Measurements from ENCODE around the gene OLFML2B. TPM values are rescaled to one million over a fixed set of nuclear protein-coding genes. Genes with fewer than 3 reads are reported as not detected.
"Not testable (repeated sequence)": the region's sequence is repeated elsewhere in the genome, so short reads cannot be mapped to it uniquely, and the experiment has no call there.

OLFML2B gene
- total RNA-seq, result 1 to 10 TPM; 1.7 to 2.3 TPM

- Mint-ChIP-seq H3K9me3 (no peaks in the 10 kb centered on the region), H3K4me3 (peak within 1 kb of the TSS; percentile 86), H3K27ac (no peak within 1 kb of the TSS), H3K27me3 (ENCODE audit: low read depth) (peaks cover 18% of the 10 kb centered on the region), H3K4me1 (ENCODE audit: low read depth) (peaks cover 7% of the 10 kb centered on the region), H3K36me3 (ENCODE audit: low read depth) (no peaks in the 10 kb centered on the region)
- peak; percentile 65 for DNase-seq
- intact Hi-C loops (cut with micrococcal nuclease), result loop anchor here (1.0 to 2.0 kb wide), 5 partner anchors 62 to 261 kb away; no protein-coding TSS in a partner anchor
- CTCF ChIA-PET, result interaction anchor here (0.5 to 2.8 kb wide), 17 partner anchors 11 to 760 kb away, joined by 3 to 35 read pairs (median 6); no protein-coding TSS in a partner anchor
Observed at GRCh38 chr1:162023547-162024501, at the start of gene OLFML2B. OLFML2B (minus strand) TSS chr1:162023869; CDS start chr1:162023430, 439 bp downstream.

GRCh38 chr1:162072740-162073139, 49.1 kb upstream of the OLFML2B start:
- Mint-ChIP-seq H3K4me3 (no peak overlapping the region), H3K36me3 (ENCODE audit: low read depth) (no peaks in the 10 kb centered on the region), H3K4me1 (ENCODE audit: low read depth) (peaks cover 1% of the 10 kb centered on the region), H3K27me3 (ENCODE audit: low read depth) (peaks cover 52% of the 10 kb centered on the region), H3K9me3 (no peaks in the 10 kb centered on the region), H3K27ac (no peak overlapping the region)
- intact Hi-C loops (cut with micrococcal nuclease), result no loop called here
- no peak for DNase-seq
- CTCF ChIA-PET, result no interaction called here

GRCh38 chr1:162070825-162071224, 47.2 kb upstream of the OLFML2B start:
- peaks cover 51% of the 10 kb centered on the region for H3K27me3 Mint-ChIP-seq (ENCODE audit: low read depth)
- CTCF ChIA-PET, result interaction anchor here (0.7 to 1.2 kb wide), 2 partner anchors 34 to 206 kb away, joined by 3 to 6 read pairs; no protein-coding TSS in a partner anchor
- peaks cover 1% of the 10 kb centered on the region for H3K4me1 Mint-ChIP-seq (ENCODE audit: low read depth)

GRCh38 chr1:162070094-162070748, 46.6 kb upstream of the OLFML2B start:
- no peak overlapping the region for H3K27ac Mint-ChIP-seq
- H3K4me3 Mint-ChIP-seq, result peak overlapping the region; percentile 78
- intact Hi-C loops (cut with micrococcal nuclease), result no loop called here
- no peaks in the 10 kb centered on the region for H3K36me3 Mint-ChIP-seq (ENCODE audit: low read depth)
- H3K27me3 Mint-ChIP-seq (ENCODE audit: low read depth), result peaks cover 49% of the 10 kb centered on the region
- H3K4me1 Mint-ChIP-seq (ENCODE audit: low read depth), result peaks cover 1% of the 10 kb centered on the region
- H3K9me3 Mint-ChIP-seq, result no peaks in the 10 kb centered on the region
- DNase-seq, result peak; percentile 12
- CTCF ChIA-PET, result interaction anchor here (0.7 to 1.2 kb wide), 2 partner anchors 33 to 207 kb away, joined by 3 to 6 read pairs; no protein-coding TSS in a partner anchor

More at GRCh38 chr1:162070825-162071224, 47.2 kb upstream of the OLFML2B start:
- Mint-ChIP-seq H3K36me3 (ENCODE audit: low read depth) (no peaks in the 10 kb centered on the region), H3K4me3 (peak overlapping the region; percentile 78), H3K27ac (no peak overlapping the region), H3K9me3 (no peaks in the 10 kb centered on the region)
- DNase-seq, result no peak
- intact Hi-C loops (cut with micrococcal nuclease), result no loop called here

- Mint-ChIP-seq H3K27me3 (ENCODE audit: low read depth) (peaks cover 50% of the 10 kb centered on the region), H3K4me1 (ENCODE audit: low read depth) (peaks cover 1% of the 10 kb centered on the region), H3K36me3 (ENCODE audit: low read depth) (no peaks in the 10 kb centered on the region), H3K9me3 (no peaks in the 10 kb centered on the region), H3K4me3 (peak within 1 kb of the TSS; percentile 78), H3K27ac (no peak within 1 kb of the TSS)
- CTCF ChIA-PET, result interaction anchor here (0.5 to 1.7 kb wide), 6 partner anchors 13 to 71 kb away, joined by 3 to 7 read pairs (median 4); no protein-coding TSS in a partner anchor
- intact Hi-C loops (cut with micrococcal nuclease), result loop anchor here (1.0 to 2.0 kb wide), 2 partner anchors 428 to 491 kb away; partner anchors contain the start of genes UAP1 and UHMK1
- peak; percentile 84 for DNase-seq
Observed at GRCh38 chr1:162069334-162070093, 45.8 kb upstream of the OLFML2B start, which contains the start of gene NOS1AP. NOS1AP (plus strand) TSS chr1:162069691; CDS start chr1:162070178, 487 bp downstream.

- no peak for DNase-seq
- no peaks in the 10 kb centered on the region for H3K9me3 Mint-ChIP-seq
- peaks cover 1% of the 10 kb centered on the region for H3K4me1 Mint-ChIP-seq (ENCODE audit: low read depth)
- no peak overlapping the region for H3K4me3 Mint-ChIP-seq
- CTCF ChIA-PET, result interaction anchor here (1.0 to 1.7 kb wide), 3 partner anchors 12 to 73 kb away, joined by 4 to 7 read pairs (median 4); no protein-coding TSS in a partner anchor
- no peak overlapping the region for H3K27ac Mint-ChIP-seq
- H3K36me3 Mint-ChIP-seq (ENCODE audit: low read depth), result no peaks in the 10 kb centered on the region
- intact Hi-C loops (cut with micrococcal nuclease), result loop anchor here (2.0 kb wide), 1 partner anchor 492 kb away; the partner anchor contains the start of gene UAP1
- H3K27me3 Mint-ChIP-seq (ENCODE audit: low read depth), result peaks cover 44% of the 10 kb centered on the region
Observed at GRCh38 chr1:162068301-162068700, 44.6 kb upstream of the OLFML2B start.

GRCh38 chr1:162067466-162067865, 43.8 kb upstream of the OLFML2B start:
- no peaks in the 10 kb centered on the region for H3K36me3 Mint-ChIP-seq (ENCODE audit: low read depth)
- intact Hi-C loops (cut with micrococcal nuclease), result no loop called here
- H3K27ac Mint-ChIP-seq, result no peak overlapping the region
- DNase-seq, result no peak
- no peaks in the 10 kb centered on the region for H3K9me3 Mint-ChIP-seq
- peaks cover 43% of the 10 kb centered on the region for H3K27me3 Mint-ChIP-seq (ENCODE audit: low read depth)
- H3K4me1 Mint-ChIP-seq (ENCODE audit: low read depth), result peaks cover 1% of the 10 kb centered on the region
- CTCF ChIA-PET, result no interaction called here
- H3K4me3 Mint-ChIP-seq, result no peak overlapping the region

- intact Hi-C loops (cut with micrococcal nuclease); DNase-seq; H3K9me3 Mint-ChIP-seq; H3K27ac Mint-ChIP-seq; CTCF ChIA-PET; H3K36me3 Mint-ChIP-seq (ENCODE audit: low read depth); H3K4me1 Mint-ChIP-seq (ENCODE audit: low read depth); H3K4me3 Mint-ChIP-seq: not testable (repeated sequence)
- peaks cover 39% of the 10 kb centered on the region for H3K27me3 Mint-ChIP-seq (ENCODE audit: low read depth)
Observed at GRCh38 chr1:162066836-162067235, 43.2 kb upstream of the OLFML2B start.

GRCh38 chr1:162065016-162065415, 41.3 kb upstream of the OLFML2B start:
- Mint-ChIP-seq H3K27me3 (ENCODE audit: low read depth) (peaks cover 25% of the 10 kb centered on the region), H3K36me3 (ENCODE audit: low read depth) (no peaks in the 10 kb centered on the region), H3K4me3 (no peak overlapping the region), H3K27ac (no peak overlapping the region), H3K4me1 (ENCODE audit: low read depth) (no peaks in the 10 kb centered on the region), H3K9me3 (no peaks in the 10 kb centered on the region)
- DNase-seq, result no peak
- intact Hi-C loops (cut with micrococcal nuclease), result no loop called here
- CTCF ChIA-PET, result interaction anchor here (1.0 to 1.2 kb wide), 2 partner anchors 9 to 27 kb away, joined by 3 read pairs; no protein-coding TSS in a partner anchor

GRCh38 chr1:162062542-162063015, 38.9 kb upstream of the OLFML2B start:
- intact Hi-C loops (cut with micrococcal nuclease), result no loop called here
- peaks cover 17% of the 10 kb centered on the region for H3K27me3 Mint-ChIP-seq (ENCODE audit: low read depth)
- H3K9me3 Mint-ChIP-seq, result no peaks in the 10 kb centered on the region
- CTCF ChIA-PET, result no interaction called here
- no peaks in the 10 kb centered on the region for H3K36me3 Mint-ChIP-seq (ENCODE audit: low read depth)
- no peak for DNase-seq
- H3K4me1 Mint-ChIP-seq (ENCODE audit: low read depth), result no peaks in the 10 kb centered on the region
- H3K27ac Mint-ChIP-seq, result no peak overlapping the region
- no peak overlapping the region for H3K4me3 Mint-ChIP-seq

- intact Hi-C loops (cut with micrococcal nuclease), result no loop called here
- peaks cover 12% of the 10 kb centered on the region for H3K27me3 Mint-ChIP-seq (ENCODE audit: low read depth)
- no peak for DNase-seq
- no peaks in the 10 kb centered on the region for H3K9me3 Mint-ChIP-seq
- no peak overlapping the region for H3K27ac Mint-ChIP-seq
- no peaks in the 10 kb centered on the region for H3K36me3 Mint-ChIP-seq (ENCODE audit: low read depth)
- no peaks in the 10 kb centered on the region for H3K4me1 Mint-ChIP-seq (ENCODE audit: low read depth)
- no peak overlapping the region for H3K4me3 Mint-ChIP-seq
- CTCF ChIA-PET, result no interaction called here
Observed at GRCh38 chr1:162060314-162060713, 36.6 kb upstream of the OLFML2B start.
